ENCODE results near the gene ITPR2. TPM values are rescaled to one million over a fixed set of nuclear protein-coding genes. Genes with fewer than 3 reads are reported as not detected.
A peak's percentile ranks its signal among the peaks of the same experiment; 100 is the strongest.
"Not testable (repeated sequence)": the region's sequence is repeated elsewhere in the genome, so short reads cannot be mapped to it uniquely, and the experiment has no call there.

Gene ITPR2
- total and polyA plus RNA-seq, 4 donors = 11.7 to 93.3 (median 35.4) TPM

- no peak overlapping the region for H3K4me3 ChIP-seq (ENCODE audit: low read depth in 1 of 3, low read length in 3 of 3)
- no peaks in the 10 kb centered on the region for H3K27me3 ChIP-seq (ENCODE audit: control insufficient read depth in 4 of 4, insufficient read depth in 4 of 4, low read length in 3 of 4)
- WGBS = 87% methylated on average over 2 of the region's 2 CpGs
- no peak overlapping the region for H3K9ac ChIP-seq (ENCODE audit: low read depth in 1 of 2, low read length in 2 of 2)
- no peak overlapping the region for H3K27ac ChIP-seq (ENCODE audit: low read depth in 1 of 2, low read length in 2 of 2)
- H3K36me3 ChIP-seq (ENCODE audit: control insufficient read depth in 4 of 4, insufficient read depth in 3 of 4, low read depth in 1 of 4, low read length in 3 of 4) = no peaks in the 10 kb centered on the region
- DNase-seq (ENCODE audit: low spot score) = no peak
- TF ChIP-seq RXRA (IDR thresholded peaks at IDR 0.05) (no peak), YY1 (IDR thresholded peaks at IDR 0.05) (no peak), HNF4A (conservative IDR thresholded peaks at IDR 0.05) (no peak), FOXA2 (IDR thresholded peaks at IDR 0.05) (no peak), FOXA1 (IDR thresholded peaks at IDR 0.05) (no peak), SP1 (IDR thresholded peaks at IDR 0.05) (no peak), GABPA (IDR thresholded peaks at IDR 0.05 in 1 of 2, conservative IDR thresholded peaks at IDR 0.05 in 1 of 2) (no peak)
- no peaks in the 10 kb centered on the region for H3K4me1 ChIP-seq (ENCODE audit: control insufficient read depth in 4 of 4, insufficient read depth in 4 of 4, low read length in 3 of 4)
- H3K9me3 ChIP-seq (ENCODE audit: control insufficient read depth in 4 of 4, low read length in 3 of 4) = no peaks in the 10 kb centered on the region
Observed at GRCh38 chr12:26867080-26867479, 34.1 kb upstream of the ITPR2 start.

DNA sequence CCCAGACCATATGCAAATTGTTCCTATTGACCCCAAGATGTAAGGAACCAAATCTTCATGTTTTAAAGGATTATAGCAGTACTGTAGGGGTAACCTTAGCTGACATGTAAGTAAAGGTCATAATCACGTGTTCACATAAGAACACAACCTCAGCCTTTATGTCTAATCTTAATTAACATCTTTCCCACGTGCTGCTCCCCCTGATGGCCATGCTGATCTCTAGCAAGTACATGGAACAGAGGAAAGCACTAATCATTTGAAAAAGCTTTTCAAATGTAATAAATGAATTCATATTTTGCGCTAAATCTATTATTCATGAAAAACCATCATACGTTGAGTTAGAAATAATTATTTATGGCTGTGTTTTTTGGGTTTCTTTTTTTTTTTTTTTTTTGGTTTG lies 30.5 kb upstream of the ITPR2 start:
- TF ChIP-seq RAD21 (IDR thresholded peaks at IDR 0.05) (peak in 1 of 2 donors; percentile 28), HNF4G (IDR thresholded peaks at IDR 0.05) (no peak), TAF1 (conservative IDR thresholded peaks at IDR 0.05) (no peak)
- H3K27ac ChIP-seq (ENCODE audit: low read depth in 1 of 2, low read length in 2 of 2) = no peak overlapping the region
- no peaks in the 10 kb centered on the region for H3K36me3 ChIP-seq (ENCODE audit: control insufficient read depth in 4 of 4, insufficient read depth in 3 of 4, low read depth in 1 of 4, low read length in 3 of 4)
- H3K4me3 ChIP-seq (ENCODE audit: low read depth in 1 of 3, low read length in 3 of 3) = no peak overlapping the region
- no peaks in the 10 kb centered on the region for H3K27me3 ChIP-seq (ENCODE audit: control insufficient read depth in 4 of 4, insufficient read depth in 4 of 4, low read length in 3 of 4)
- DNase-seq (ENCODE audit: low spot score) = no peak
- H3K9me3 ChIP-seq (ENCODE audit: control insufficient read depth in 4 of 4, low read length in 3 of 4) = no peaks in the 10 kb centered on the region
- WGBS = 72% methylated on average over 4 of the region's 4 CpGs
- H3K9ac ChIP-seq (ENCODE audit: low read depth in 1 of 2, low read length in 2 of 2) = no peak overlapping the region
- H3K4me1 ChIP-seq (ENCODE audit: control insufficient read depth in 4 of 4, insufficient read depth in 4 of 4, low read length in 3 of 4) = no peaks in the 10 kb centered on the region

DNA sequence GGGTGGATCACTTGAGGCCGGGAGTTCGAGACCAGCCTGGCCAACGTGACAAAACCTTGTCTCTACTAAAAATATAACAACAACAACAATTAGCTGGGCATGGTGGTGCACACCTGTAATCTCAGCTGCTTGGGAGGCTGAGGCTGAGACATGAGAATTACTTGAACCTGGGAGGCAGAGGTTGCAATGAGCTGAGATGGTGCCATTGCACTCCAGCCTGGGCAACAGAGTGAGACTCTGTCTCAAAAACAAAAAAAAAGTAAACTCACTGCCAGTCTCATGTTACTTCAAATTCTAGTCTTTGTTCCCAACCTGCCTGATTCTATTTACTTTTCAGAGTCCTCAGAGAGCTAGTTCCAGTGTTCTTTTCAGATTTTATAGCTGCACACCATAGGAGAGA lies 29.8 kb upstream of the ITPR2 start:
- H3K9me3 ChIP-seq (ENCODE audit: control insufficient read depth in 4 of 4, low read length in 3 of 4); H3K4me3 ChIP-seq (ENCODE audit: low read depth in 1 of 3, low read length in 3 of 3); H3K4me1 ChIP-seq (ENCODE audit: control insufficient read depth in 4 of 4, insufficient read depth in 4 of 4, low read length in 3 of 4); H3K27me3 ChIP-seq (ENCODE audit: control insufficient read depth in 4 of 4, insufficient read depth in 4 of 4, low read length in 3 of 4); H3K36me3 ChIP-seq (ENCODE audit: control insufficient read depth in 4 of 4, insufficient read depth in 3 of 4, low read depth in 1 of 4, low read length in 3 of 4); H3K9ac ChIP-seq (ENCODE audit: low read depth in 1 of 2, low read length in 2 of 2); H3K27ac ChIP-seq (ENCODE audit: low read depth in 1 of 2, low read length in 2 of 2); DNase-seq (ENCODE audit: low spot score): not testable (repeated sequence)
- WGBS = 95% methylated on average over 3 of the region's 3 CpGs

DNA sequence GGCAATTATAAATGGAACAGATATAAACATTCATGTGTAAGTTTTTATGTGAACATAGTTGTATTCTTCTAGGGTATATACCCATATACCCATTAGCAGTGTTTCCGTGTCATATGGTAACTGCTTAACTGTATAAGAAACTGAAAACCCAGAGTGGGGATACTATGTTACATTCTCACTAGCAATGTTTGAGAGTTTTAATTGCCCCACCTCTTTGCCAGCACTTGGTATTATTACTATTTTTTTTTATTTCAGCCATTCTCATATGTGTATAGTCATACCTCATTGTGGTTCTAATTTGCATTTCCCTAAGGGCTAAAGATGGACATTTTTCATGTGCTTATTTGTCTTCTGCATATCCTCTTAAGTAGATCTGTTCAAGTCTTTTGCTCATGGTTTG lies 28.7 kb upstream of the ITPR2 start:
- Histone ChIP-seq H3K27ac (ENCODE audit: low read depth in 1 of 2, low read length in 2 of 2) (no peak overlapping the region), H3K27me3 (ENCODE audit: control insufficient read depth in 4 of 4, insufficient read depth in 4 of 4, low read length in 3 of 4) (no peaks in the 10 kb centered on the region), H3K36me3 (ENCODE audit: control insufficient read depth in 4 of 4, insufficient read depth in 3 of 4, low read depth in 1 of 4, low read length in 3 of 4) (no peaks in the 10 kb centered on the region), H3K4me3 (ENCODE audit: low read depth in 1 of 3, low read length in 3 of 3) (no peak overlapping the region), H3K9me3 (ENCODE audit: control insufficient read depth in 4 of 4, low read length in 3 of 4) (no peaks in the 10 kb centered on the region), H3K9ac (ENCODE audit: low read depth in 1 of 2, low read length in 2 of 2) (no peak overlapping the region), H3K4me1 (ENCODE audit: control insufficient read depth in 4 of 4, insufficient read depth in 4 of 4, low read length in 3 of 4) (no peaks in the 10 kb centered on the region)
- no peak for DNase-seq (ENCODE audit: low spot score)
- no peak for TF ChIP-seq RXRA (IDR thresholded peaks at IDR 0.05)
- no peak for TF ChIP-seq HNF4A (conservative IDR thresholded peaks at IDR 0.05)
- TF ChIP-seq EGR1 (IDR thresholded peaks at IDR 0.05; ENCODE audit: low read depth in 2 of 2) = no peak
- no peak for TF ChIP-seq SP1 (IDR thresholded peaks at IDR 0.05)
- TF ChIP-seq RAD21 (IDR thresholded peaks at IDR 0.05) = no peak
- TF ChIP-seq TAF1 (conservative IDR thresholded peaks at IDR 0.05) = no peak
- TF ChIP-seq, protein P1, sequence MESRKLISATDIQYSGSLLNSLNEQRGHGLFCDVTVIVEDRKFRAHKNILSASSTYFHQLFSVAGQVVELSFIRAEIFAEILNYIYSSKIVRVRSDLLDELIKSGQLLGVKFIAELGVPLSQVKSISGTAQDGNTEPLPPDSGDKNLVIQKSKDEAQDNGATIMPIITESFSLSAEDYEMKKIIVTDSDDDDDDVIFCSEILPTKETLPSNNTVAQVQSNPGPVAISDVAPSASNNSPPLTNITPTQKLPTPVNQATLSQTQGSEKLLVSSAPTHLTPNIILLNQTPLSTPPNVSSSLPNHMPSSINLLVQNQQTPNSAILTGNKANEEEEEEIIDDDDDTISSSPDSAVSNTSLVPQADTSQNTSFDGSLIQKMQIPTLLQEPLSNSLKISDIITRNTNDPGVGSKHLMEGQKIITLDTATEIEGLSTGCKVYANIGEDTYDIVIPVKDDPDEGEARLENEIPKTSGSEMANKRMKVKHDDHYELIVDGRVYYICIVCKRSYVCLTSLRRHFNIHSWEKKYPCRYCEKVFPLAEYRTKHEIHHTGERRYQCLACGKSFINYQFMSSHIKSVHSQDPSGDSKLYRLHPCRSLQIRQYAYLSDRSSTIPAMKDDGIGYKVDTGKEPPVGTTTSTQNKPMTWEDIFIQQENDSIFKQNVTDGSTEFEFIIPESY (IDR thresholded peaks at IDR 0.05) = no peak
- no peak for TF ChIP-seq CTCF (IDR thresholded peaks at IDR 0.05; ENCODE audit: low read depth, low read length, missing input control)
- TF ChIP-seq JUND (IDR thresholded peaks at IDR 0.05) = no peak
- TF ChIP-seq GABPA (IDR thresholded peaks at IDR 0.05 in 1 of 2, conservative IDR thresholded peaks at IDR 0.05 in 1 of 2) = no peak
- TF ChIP-seq FOXA2 (IDR thresholded peaks at IDR 0.05) = no peak
- no peak for TF ChIP-seq NR2F2 (IDR thresholded peaks at IDR 0.05)
- no peak for TF ChIP-seq HNF4G (IDR thresholded peaks at IDR 0.05)
- TF ChIP-seq MAX (IDR thresholded peaks at IDR 0.05) = no peak
- TF ChIP-seq FOXA1 (IDR thresholded peaks at IDR 0.05) = no peak
- WGBS = 100% methylated on average over 1 of the region's 1 CpG
